G401 (cell line): ENCODE data around the gene KRTAP19-4. TPM values are rescaled to one million over a fixed set of nuclear protein-coding genes. Genes with fewer than 3 reads are reported as not detected.
"Not testable (repeated sequence)": the region's sequence is repeated elsewhere in the genome, so short reads cannot be mapped to it uniquely, and the experiment has no call there.

Source experiments
- DNase-seq: peaks from one replicate; pipeline ENCODE4 v3.0.0-alpha.2; 2015; ENCODE audit warnings: low spot score
- in situ Hi-C: cut with HindIII; loops from 2 replicates; pipeline ENCODE4 v1.10.0; 2016; ENCODE audit warnings: low sequenced_read_pairs, mixed read lengths
- total RNA-seq: library from RNA; depleted of rRNA; stranded (reverse); fragments of >200 nt; shearing (Covaris generic); gene quantifications from 2 replicates; pipeline ENCODE4 v1.2.3, GENCODE V29; 2014; rRNA removed

Gene KRTAP19-4
- not detected in 2 replicates for total RNA-seq

DNA sequence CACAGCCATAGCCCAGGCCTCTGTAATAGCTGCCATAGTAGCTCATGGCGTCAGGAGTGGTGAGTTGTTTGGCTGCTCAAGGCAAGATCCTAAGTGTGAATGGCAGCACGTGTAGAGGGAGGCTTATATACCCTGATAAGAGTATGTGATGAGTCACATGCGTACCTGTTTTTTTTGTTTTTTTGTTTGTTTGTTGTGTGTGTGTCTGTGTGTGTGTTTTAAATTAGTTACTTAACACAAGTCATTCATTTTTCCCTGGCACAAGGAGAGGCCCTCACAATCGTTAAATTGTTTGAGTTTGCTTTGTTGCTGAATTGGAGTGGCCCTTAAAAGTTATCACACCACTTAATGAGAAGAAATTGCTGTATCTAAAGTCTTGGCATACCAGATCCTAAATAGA is at the start of gene KRTAP19-4:
KRTAP19-4 (minus strand) TSS at position 101 of the 400 bp plus-strand sequence; CDS start at position 46, 55 bp downstream.
- no peak for DNase-seq

GRCh38 chr21:30541764-30542163 is 44.8 kb upstream of the KRTAP19-4 start, which contains the start of gene KRTAP19-6:
TSS of gene KRTAP19-6 (minus strand) at chr21:30541864. CDS start at chr21:30541833, 31 bp downstream.
- in situ Hi-C loops: no loop called here
- no peak for DNase-seq

More for the DNA sequence above, at the start of gene KRTAP19-4:
- in situ Hi-C loops: no loop called here

- DNase-seq: no peak
- in situ Hi-C loops: no loop called here
Observed at GRCh38 chr21:30518876-30519275, 21.9 kb upstream of the KRTAP19-4 start.

DNA sequence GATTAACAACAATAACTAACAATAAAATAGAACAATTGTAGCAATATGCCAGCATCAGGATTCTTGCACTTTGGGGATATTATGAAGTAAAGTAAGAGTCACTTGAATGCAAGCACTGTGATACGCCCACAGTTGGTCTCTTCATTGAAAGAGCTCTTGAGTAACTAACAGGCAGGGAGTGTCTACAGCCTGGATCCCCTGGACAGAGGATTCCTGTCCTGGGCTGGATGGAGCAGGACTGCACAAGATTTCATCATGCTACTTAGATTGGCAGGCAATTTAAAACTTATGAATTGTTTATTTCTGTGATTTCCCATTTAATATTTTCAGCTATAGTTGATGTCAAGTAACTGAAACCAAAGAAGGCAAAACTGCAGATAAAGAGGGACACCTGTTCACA is 18.7 kb upstream of the KRTAP19-4 start:
- no peak for DNase-seq
- in situ Hi-C loops: no loop called here

GRCh38 chr21:30505621-30506205 is 8.7 kb upstream of the KRTAP19-4 start:
- in situ Hi-C loops, DNase-seq: not testable (repeated sequence)

DNA sequence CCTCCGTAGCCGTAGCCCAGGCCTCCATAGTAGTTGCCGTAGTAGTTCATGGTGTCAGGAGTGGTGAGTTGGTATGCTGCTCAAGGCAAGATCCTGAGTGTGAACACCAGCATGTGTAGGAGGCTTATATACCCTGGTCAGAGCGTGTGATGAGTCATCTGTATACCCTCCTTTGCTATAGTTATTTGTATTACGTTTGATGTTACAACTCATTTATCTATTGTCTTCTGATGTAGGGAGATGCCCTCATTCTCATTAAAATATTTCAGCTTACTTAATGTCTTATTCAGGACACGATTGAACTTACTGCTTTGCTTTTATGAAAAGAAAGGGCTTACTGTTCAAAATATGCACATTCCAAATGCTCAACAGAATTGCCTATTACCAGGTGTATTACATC is 5.1 kb upstream of the KRTAP19-4 start, which contains the start of gene KRTAP19-5:
KRTAP19-5 (minus strand) TSS at position 101 of the 400 bp plus-strand sequence; CDS start at position 50, 51 bp downstream.
- in situ Hi-C loops: no loop called here
- no peak for DNase-seq

- no peak for DNase-seq
- in situ Hi-C loops: no loop called here
Observed at GRCh38 chr21:30491963-30492428, 5.0 kb downstream of the KRTAP19-4 start, which contains the start of gene KRTAP19-3. TSS of gene KRTAP19-3 (minus strand) at chr21:30492013. CDS start at chr21:30491957, 56 bp downstream.

- in situ Hi-C loops: no loop called here
- no peak for DNase-seq
Observed at GRCh38 chr21:30487336-30487735, 9.6 kb downstream of the KRTAP19-4 start, which contains the start of gene KRTAP19-2. TSS of gene KRTAP19-2 (minus strand) at chr21:30487436. CDS start at chr21:30487348, 88 bp downstream.

DNA sequence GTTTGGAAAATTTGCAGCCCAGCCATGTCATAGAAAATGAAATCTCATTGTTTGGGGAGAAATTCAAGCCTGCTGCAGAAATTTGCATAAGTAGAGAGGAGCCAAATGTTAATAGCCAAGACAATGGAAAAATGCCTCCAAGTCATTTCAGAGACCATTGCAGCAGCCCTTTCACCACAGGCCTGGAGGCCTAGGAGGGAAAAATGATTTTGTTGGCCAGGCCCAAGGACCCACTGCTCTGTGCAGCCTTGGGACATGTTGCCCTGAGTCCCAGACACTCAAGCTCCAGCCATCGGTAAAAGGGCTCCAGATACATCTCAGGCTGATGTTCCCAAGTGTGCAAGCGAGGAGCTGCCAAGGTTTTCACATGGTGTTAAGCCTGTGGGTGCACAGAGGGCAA is 10.8 kb downstream of the KRTAP19-4 start:
- in situ Hi-C loops: no loop called here

DNA sequence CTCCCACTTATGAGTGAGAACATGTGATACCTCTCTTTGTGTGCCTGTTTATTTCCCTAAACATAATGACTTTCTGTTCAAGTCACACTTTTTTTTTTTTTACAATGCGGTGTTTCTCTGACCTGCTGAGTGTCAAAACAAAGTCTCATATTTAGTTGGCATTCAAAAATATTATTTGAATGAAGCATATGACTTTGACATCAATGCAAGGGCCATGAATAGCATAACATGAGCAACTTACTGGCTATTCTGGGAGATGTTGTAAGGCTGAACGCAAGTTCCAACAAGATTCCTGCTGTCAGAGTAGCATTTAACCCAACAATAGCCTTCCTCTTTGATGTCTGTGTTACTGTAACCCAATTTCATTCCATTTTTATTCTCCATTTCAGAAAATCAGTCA is 14.8 kb downstream of the KRTAP19-4 start:
- in situ Hi-C loops: no loop called here
- DNase-seq: no peak

More for the DNA sequence above, 10.8 kb downstream of the KRTAP19-4 start:
- DNase-seq: no peak

- in situ Hi-C loops: no loop called here
- DNase-seq: no peak
Observed at GRCh38 chr21:30480145-30480544, 16.8 kb downstream of the KRTAP19-4 start, which contains the start of gene KRTAP19-1. TSS of gene KRTAP19-1 (minus strand) at chr21:30480367. CDS start at chr21:30480317, 50 bp downstream.

DNA sequence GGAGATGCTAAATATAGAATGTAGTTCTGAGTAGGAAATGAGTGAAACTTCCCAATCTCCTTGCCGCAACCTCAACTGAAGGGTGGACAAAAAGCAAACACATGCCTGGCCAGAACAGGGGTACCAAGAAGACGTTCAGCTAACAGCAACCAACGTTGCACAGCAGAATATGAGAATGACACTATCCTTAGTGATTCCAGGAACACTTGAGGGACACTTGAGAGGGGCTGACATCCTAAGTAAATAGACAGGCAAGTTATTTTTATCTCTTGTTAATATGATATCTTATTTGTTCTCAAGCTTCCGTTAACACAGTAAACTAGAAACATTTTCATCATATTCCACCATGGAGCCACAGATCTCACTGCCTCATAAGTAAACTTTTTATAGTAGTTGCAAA is 17.7 kb downstream of the KRTAP19-4 start:
- in situ Hi-C loops: no loop called here
- no peak for DNase-seq

DNA sequence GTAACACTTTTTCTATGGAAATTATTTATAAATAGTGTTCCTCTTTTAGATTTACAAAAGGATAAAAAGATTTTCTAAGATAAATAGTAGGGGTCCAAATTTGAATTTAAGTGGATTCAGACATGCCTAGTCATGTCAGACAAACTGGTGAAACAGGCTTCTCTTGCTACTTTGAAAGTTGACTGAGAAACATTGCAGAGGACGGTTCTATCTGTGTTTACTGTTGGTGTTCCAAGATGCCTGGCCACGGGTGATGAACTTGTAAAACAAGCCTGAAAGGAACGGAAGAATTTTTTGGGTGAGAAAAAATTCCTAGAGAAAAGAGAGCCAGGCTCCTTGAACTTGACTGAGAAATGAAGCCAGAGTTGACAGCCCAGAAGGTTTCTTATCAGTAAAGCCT is 19.0 kb downstream of the KRTAP19-4 start:
- in situ Hi-C loops: no loop called here
- no peak for DNase-seq

GRCh38 chr21:30468900-30469714 is 27.9 kb downstream of the KRTAP19-4 start:
- in situ Hi-C loops: no loop called here
- no peak for DNase-seq

DNA sequence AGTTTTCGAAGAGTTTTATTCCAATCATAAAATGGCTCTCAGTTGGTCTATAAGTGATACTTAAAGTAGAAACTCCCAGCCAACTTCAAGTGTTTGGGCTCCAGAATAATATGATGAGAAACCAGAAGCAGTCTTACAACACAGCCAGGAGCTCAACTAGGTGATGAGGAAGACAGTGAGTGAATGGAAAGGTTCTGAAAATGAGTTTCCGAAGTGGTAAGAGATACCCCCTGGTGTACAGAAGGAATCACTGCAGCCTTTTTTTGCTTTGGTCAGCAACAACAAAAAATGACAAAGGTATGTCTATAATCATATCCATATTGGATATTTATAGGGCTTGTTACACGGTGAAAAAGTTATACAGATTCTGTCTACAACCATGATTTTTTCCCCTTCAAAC is 33.3 kb downstream of the KRTAP19-4 start:
- in situ Hi-C loops: no loop called here
- no peak for DNase-seq

- in situ Hi-C loops: no loop called here
Observed at GRCh38 chr21:30448514-30448913, 48.5 kb downstream of the KRTAP19-4 start.

DNA sequence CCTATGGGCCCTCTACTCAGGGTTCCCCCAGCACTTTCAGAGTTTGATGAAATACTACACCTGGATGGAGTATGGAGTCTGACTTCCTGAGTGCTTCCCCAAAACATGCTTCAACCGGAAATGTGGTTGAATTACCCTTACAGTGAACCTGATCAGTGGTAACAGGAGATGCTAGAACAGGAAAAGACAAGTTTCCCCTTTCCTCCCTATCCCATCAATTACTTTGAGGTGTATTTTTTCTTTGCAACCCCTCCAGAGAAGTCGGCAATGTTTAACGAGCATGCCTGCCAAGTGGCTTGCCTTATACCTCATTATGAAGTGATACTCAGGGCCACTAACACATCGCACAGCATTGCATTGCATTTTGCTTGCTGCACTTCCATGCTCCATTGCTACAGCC is 49.9 kb downstream of the KRTAP19-4 start:
- DNase-seq: no peak
- in situ Hi-C loops: no loop called here

More at GRCh38 chr21:30448514-30448913, 48.5 kb downstream of the KRTAP19-4 start:
- no peak for DNase-seq
